DMS 273 (cell line): ENCODE results near the gene BRIP1.

Experiments
- DNase-seq: peaks from one replicate; lab custom pipeline; 2025; ENCODE audit not compliant: unreplicated experiment; lab: John Stamatoyannopoulos, UW

Gene BRIP1

DNA sequence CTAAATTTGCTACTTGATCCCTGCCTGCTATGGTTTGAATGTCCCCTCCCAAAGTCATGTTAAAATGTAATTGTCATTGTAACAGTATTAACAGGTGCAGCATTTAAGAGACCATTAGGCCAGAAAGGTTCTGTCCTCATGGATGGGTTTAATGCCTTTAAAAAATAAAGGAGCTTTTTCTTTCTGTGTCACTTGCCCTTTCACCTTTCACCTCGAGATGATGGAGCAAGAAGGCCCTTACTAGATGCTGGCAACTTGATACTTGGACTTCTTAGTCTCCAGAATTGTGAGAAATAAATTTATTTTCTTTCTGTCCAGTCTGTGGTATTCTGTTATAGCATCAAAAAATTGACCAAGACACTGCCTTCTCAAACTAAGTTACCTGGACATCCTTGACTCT, 98.5 kb downstream of the BRIP1 start:
- DNase-seq = no peak

DNA sequence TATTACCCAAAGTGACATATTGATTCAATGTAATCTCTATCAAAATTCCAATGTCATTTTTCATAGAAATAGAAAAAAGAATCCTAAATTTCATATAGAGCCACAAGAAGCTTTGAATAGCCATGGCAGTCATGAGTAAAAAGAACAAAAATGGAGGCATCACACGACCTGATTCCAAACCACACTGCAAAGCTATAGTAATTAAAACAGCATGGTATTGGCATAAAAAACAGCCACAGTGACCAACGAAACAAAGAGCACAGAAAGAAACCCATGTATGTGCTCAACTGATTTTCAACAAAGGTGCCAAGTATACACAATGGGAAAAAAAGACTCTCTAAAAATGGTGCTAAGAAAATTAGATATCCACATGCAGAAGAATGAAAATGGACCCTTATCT, 101.5 kb downstream of the BRIP1 start:
- DNase-seq = no peak

DNA sequence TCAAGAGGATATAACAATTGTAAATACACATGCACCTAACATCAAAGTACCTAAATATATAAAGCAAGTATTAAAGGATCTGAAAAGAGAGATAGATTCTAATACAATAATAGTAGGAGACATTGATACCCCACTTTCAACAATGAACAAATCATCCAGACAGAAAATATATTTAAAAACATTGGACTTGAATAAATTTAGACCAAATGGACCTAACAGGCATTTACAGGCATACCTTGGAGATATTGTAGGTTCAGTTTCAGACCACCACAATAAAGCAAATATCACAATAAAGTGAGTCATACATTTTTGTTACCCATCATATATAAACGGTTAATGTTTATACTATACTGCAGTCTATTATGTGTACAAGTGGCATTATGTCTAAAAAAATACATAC, 104.0 kb downstream of the BRIP1 start:
- no peak for DNase-seq

DNA sequence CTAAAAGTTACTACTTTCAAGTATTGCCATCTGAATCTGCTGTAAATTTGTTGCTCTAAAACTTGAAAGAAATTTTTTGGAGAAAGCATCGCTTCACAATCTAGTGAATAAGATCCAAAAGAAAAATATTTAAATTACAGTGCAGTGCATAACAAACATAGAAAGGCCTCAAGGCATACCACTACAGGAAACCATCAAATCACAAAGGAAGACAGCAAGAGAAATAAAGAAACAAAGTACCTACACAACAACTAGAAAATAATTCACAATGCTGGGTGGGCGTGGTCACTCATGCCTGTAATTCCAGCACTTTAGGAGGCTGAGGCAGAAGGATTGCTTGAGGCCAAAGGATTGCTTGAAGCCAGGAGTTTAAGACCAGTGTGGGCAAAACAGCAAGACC, 104.9 kb downstream of the BRIP1 start:
- no peak for DNase-seq

DNA sequence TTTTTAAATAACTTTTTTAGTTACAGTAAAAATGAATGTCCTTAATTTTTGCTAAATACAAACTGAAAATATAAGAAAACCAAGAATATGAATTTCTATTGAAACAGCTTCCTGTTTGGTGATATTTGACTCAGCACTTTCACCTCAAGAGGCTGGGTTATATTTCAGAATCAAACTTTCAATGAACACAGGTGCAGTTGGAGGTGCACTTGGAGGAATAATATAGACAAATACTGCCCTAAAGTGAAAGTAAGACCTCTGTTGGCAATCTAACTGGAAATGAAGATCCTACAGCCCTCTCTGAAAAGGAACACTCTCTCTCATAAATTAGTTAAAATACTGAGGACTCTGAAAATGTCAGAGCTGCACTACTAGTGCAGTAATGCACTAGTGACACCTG, 106.2 kb downstream of the BRIP1 start:
- no peak for DNase-seq

DNA sequence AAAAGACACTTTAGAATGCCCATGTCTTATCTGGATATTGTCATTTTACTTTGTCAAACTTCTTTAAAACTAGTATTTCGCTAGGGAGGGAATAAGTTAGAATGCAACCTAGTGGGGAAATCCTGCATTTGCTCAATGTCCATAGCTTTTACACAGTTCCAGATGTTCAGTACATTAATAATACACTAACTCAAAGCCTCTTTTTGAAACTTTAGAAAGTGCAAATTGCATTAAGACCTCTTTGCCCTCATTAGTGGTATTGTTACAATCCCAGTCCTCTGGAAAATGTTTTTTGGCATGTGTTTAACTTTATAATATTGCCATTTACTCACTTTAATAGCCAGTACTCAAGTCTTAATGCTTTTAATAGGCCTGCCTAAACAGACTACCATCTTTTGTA, 106.8 kb downstream of the BRIP1 start:
- no peak for DNase-seq

DNA sequence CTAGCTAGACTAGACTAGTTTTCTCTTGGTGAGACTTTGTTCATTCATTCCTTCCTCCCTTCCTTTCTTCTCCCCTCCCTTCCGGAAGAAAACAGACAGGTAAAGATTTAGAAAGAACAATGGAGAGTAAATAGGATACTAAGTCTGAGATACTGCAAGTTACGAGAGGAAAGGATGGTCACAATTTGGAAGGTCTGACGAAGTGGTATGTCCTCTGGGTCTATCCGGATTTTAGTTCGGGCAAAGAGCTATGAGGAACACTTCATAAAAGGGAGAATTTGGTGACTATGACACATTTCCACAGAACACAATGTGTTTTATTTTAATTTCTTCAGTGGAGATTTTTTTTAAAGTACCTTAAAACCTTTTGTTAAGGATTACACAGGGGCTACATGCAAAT, 107.7 kb downstream of the BRIP1 start:
- DNase-seq = no peak

DNA sequence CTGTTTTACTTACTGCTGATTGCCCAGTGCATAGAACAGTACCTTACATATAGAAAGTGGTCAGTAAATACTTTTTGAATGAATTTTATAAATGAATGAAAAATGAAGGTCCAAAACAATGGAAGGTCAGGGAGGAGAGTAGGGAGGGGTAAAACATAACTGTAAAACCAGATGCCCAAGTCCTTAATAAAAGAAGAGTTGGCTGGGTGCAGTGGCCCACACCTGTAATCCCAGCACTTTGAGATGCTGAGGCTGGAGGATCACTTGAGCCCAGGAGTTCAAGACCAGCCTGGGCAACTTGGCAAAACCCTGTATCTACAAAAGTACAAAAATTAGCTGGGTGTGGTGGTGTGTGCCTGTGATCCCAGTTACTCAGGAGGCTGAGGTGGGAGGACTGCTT, 108.2 kb downstream of the BRIP1 start:
- no peak for DNase-seq

DNA sequence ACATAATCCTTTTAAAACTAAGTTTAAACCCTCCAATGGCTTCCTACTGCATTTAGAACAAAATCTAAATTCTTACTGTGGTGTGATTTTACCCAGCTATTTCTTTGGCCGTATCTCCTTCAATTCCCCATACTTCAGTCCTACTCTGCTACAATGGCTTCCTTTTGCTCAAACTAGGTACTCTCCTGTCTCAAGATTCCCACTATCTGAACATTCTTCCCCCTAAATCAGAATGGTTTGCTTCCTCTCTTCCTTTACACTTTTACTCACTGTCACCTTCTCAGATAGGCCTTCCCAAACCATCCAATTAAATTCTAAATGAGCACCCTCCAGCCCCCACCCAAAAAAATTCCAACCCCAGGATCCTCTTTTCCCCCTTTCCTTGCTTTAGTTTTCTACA, 109.2 kb downstream of the BRIP1 start:
- no peak for DNase-seq

DNA sequence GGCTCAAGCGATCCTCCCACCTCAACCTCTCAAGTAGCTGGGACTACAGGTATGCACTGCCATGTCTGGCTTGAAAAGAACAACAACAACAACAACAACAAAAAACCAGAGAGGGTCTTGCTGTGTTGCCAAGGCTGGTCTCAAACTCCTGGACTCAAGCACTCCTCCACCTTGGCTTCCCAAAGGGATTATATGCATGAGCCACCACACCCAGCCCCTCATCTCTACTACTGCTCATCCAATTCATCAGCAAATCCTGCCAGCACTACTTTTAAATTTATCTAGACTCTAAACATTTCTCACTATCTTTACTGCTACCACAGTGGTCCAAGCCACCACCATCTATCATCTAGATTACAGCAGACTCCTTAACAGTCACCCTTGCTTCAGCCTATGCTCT, 109.6 kb downstream of the BRIP1 start:
- no peak for DNase-seq

DNA sequence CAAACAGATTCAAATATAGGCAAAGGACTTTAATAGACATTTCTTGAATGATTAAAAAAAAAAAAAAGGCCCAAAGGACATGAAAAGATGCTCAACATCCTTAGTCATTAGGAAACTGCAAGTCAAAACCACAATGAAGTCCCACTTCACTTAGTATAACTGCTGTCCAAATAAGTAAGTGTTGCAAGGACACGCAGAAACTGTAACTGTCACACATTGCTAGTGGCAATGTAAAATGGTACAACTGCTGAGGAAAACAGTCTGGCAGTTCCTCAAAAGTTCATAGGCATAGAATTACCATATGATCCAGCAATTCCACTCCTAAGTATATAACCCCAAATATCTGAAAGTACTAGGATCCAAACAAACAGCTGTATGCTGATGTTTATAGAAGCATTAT, 112.7 kb downstream of the BRIP1 start:
- no peak for DNase-seq

DNA sequence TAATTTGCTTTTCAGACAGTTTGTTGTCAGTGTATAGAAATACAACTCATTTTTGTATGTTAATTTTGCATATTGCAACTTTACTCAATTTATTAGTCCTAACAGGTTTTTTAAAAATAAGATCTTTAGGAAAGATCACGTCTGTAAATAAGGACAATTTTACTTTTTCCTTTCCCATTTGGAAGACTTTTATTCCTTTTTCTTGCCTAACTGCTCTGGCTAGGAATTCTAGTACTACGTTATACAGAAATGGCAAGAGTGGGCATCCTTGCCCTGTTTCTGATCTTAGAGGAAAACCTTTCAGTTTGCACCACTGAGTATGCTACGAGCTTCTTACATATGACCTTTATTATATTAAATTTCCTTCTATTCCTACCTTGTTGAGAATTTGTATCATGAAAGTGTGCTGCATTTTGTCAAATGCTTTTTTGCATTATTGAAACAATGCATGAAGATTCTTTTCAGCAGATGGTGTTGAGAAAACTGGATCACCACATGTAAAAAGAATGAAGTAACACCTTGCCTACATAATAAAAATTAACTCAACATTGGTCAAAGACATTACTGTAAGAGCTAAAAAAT, 113.4 kb downstream of the BRIP1 start:
- no peak for DNase-seq

DNA sequence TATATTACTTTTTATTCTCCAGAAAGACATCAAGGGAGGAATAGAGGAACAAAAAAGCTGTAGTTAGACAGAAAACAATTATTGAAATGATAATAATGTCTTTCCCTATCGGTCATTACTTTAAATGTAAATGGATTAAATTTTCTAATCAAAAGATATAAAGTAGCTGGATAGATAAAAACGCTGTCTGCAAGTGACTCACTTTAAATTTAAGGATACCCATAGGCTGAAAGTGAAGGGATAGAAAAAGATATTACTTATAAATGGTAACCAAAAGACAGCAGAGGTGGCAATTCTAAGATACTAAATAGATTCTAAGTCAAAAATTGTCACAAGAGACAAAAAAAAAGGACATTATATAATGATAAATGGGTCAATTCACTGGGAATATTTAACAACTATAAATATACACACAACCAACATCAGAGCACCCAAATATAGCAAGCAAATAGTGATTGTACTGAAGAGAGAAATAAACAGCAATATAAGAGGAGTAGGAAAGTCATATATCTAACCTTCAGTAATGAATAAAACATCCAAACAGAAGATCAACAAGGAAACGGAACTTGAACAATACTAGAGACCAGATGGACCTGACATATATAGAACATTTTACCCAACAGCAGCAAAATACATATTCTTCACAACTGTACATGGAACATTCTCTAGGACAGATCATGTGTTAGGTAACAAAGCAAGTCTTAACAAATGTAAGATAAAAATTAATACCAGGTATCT, 116.9 kb downstream of the BRIP1 start:
- no peak for DNase-seq

DNA sequence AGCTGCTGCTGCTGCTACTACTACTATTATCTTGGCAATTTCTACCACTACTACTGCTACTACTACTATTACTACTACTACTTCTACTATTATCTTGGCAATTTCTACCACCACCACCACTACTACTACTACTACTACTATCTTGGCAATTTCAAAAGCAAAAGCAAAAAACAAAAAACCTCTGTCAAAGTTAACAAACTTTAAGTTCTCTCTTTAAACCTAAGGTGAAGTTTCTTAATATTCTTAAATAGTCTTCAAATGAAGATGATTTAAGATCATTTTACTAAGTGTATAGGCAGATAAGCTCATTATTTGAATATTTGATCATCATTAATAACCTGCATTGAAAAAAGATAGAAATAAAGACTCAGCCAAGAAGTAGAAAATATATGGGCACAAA, 118.5 kb downstream of the BRIP1 start:
- DNase-seq = no peak

DNA sequence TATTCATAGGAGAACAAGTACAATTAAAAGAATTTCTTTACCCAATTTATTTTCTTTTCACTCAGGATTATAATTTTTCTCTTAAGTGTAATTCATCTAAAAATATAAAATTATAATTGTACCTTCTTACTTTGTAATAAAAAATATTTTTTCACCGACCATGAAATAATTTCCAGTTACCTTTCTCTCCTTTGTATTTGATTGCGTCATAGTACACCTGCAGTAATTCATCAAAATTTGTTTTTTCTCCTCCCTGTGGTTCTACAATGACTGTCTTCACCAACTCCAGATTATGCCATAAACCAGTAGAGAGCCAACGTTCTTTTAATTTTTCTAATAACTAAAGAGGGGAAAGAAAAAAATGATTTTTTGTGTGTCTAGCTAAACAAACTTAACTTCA, 119.1 kb downstream of the BRIP1 start:
- no peak for DNase-seq

DNA sequence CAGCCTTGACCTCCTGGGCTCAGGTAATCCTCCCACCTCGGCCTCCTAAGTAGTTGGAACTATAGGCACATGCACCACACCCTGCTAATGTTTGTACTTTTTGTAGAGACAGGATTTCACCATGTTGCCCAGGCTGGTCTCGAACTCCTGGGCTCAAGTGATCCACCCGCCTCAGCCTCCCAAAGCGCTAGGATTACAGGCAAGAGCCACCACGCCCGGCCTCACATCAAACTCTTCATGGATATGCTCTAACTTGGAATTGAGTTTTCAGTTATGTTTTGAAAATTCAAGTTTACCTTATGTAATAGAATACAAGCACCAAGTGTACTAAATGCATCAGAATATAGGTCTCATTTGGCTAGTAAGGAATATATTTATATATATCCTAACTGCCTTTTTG, 119.6 kb downstream of the BRIP1 start:
- DNase-seq = no peak

DNA sequence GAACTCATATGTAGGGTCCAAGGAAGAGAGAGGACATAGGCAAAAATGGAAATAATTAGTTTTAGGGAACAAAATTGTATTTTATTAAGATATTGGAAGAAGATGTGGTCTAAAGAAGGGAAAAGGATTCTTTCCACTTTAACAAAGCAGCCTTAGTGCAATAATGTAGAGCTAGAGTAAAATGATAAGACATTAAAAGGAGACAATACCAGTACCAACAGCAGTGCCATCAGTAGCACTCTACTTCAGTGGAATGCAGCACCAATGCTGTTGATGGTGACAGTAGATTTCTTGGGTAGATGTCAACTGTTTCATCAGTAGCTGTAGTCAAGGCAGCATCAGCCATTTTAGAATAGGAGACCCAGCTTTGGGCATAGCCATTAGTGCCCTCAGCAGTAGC, 124.3 kb downstream of the BRIP1 start:
- DNase-seq = no peak

DNA sequence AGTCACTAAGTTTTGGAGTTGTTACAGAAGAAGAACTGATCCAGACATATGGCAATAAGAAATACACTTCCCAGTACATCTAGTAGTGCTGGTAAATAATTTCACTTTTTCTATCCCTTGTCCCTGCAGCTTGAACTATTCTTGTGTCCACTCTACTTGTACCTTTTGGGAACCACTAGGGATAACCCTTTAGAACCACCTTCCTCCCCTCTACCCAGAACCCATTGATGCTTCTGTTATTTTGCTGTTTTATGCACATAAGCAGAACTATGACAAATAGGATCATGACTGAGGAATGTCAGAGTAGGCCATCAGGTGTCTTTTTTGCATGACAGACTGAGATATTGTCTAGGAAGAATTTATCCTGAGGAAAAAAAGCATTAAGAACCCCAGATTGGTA, 125.1 kb downstream of the BRIP1 start:
- DNase-seq = no peak

DNA sequence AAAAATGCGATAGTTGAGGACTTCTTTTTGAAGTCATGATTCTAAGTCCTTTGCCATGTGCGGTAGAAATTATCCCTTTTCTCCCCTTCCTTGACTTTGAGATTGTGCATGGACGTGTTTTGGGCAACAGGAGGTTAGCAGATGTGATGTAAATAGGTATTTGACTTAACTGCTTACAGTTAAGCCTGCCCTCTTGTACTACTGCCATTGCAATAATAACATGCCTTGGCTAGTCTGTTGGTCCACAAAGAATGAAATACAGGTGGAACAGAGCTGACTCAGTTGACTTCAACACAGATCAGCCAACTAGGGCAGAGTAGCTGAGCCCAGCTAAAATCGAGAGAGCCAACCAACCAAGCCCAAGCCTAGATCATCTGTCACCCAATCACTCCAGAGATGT, 125.5 kb downstream of the BRIP1 start:
- no peak for DNase-seq

DNA sequence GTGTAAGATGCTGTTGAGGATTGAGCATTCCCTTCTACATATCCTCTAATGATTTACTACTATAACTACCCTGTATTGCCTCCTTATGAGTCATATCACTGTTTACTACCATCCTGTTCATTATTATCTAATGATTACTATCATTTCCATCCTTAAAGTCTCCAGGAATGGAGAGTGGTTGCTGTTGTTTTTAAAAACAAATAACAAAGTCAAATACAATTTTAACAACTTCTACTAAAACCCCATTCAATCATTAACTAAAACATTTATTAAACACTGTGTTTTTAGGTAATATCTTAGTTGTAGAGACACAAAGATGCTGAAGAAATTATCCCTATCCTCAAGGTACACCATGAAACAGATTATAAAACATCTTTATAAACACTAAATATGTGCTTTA, 126.9 kb downstream of the BRIP1 start:
- DNase-seq = no peak

DNA sequence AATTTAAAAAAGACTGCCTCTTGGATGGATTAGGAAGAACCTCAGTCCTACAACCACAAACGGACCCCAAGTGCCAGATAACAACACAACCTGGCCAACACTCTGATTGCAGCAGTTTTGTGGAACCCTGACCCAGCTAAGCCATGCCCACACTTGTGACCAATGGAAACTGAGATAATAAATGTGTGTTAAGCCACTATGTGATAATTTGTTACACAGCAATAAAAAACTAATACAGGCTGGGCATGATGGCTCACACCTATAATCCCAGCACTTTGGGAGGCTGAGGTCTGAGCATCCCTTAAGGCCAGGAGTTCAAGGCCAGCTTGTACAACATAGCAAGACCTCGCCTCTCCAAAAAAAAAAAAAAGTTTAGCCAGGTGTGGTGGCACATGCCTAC, 127.5 kb downstream of the BRIP1 start:
- DNase-seq = no peak

DNA sequence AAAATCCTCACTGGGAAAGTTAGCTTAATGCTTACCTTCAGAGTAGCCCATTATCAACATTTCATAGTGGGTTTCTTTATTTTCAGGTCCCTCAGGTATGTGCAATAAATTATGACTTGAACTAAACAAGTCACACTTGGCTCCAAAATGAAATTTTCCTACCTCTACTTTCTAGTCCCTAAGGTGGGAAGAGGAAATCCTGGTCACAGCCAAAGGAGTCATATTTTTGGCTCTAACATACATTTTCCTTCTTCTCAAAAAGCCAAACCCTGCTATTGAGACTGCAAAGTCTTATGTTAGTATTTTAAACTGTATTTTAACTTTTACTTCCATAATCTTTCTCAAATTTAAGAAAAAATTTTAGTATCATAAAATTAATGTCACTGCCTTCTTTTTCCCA, 128.9 kb downstream of the BRIP1 start:
- no peak for DNase-seq

DNA sequence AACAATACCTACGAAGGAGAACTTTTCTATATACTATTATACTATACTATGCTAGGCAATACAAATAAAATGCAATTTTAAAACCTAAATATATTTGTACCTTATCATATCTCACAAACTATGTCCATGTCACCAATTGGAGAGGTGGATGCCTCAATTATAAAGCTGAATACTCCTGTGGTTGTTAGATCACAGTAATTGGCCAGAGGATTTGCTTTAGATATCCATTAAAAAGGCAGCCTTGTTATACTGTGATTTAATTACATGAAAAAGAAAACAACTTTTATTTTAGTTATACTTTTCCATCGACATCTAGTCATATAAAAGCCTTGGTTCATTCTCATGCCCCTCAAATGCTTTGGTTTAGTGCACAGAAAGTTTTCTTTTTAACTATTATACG, 129.3 kb downstream of the BRIP1 start:
- no peak for DNase-seq
